Brain pericyte (primary cell): Measurements from ENCODE around the gene CDH10.

Experiments used
- DNase-seq: peaks from one replicate; pipeline ENCODE4 v3.0.0-alpha.2; 2012; ENCODE audit warnings: low read depth, low spot score

Gene CDH10

DNA sequence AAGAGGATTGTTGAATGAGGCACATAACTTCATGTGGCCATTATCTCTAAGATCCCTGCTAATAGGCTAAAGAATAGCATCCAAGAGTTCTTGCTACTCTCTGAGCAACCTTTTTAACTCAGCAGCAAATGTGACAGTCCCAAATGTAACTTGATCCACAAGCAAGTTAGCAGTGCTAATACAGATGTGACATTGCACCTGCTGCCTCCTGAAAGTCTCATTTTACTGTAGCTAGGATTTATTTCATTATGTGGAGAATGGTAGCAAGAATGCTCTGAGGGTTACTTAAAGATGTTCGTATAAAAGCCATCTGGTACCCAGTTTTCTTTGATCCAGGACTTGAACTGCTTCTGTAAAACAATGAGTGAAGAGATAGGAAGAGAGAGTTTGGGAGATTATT, 45.8 kb downstream of the CDH10 start:
- DNase-seq = no peak

DNA sequence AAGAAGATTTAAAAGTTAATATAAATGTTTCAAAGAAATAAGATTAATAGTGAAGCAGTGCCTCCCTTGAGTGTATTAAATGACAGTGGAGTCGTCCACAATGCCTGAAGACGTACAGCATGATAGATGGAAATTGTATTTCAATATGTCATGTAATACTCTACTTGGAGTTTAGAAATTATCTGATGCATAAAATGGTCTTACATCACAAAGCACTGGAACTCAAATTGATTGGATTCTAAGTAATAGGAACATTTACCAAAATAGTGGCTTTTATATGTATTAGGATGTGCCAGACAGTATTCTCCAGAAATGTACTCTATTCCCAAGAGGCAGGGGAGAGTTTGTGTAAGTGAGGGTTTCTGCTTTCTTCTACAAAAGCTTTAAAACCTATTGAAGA, 49.4 kb downstream of the CDH10 start:
- DNase-seq = no peak

DNA sequence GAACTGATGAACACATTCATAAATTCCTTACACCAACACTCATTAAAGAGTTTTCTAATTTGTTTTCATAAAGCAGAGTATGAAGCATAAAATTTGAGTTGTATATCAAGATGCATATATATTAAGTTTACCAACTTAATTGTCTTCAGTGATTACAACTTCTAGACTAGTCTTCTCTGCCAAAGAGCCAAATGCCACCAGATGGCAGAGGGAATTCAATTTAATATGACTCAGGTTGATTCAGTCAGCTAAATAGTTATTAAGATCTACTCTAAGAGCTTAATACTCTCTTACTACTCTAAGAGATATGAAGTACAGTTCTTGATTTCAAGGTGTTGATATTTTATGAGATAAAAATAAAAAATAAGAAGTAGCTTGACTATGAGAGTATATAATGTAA, 53.4 kb downstream of the CDH10 start:
- no peak for DNase-seq

DNA sequence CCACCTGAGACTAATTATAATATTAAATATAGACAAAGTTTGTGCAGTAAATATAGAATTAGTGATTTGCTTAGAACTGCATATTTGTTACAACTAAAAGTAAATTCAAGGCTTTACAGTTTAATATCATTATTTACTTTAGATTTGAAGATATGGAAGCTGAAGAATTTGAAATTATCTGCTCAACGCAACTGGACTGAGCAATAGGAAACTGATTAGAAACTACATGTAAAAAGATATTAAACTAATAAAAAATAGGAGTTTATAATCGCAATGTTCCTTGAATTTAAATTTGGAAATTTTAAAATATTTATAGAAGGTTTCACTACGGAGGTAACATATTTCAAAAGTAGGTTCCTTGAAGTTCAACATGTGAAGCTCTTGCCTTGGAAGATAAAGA, 55.2 kb downstream of the CDH10 start:
- no peak for DNase-seq

DNA sequence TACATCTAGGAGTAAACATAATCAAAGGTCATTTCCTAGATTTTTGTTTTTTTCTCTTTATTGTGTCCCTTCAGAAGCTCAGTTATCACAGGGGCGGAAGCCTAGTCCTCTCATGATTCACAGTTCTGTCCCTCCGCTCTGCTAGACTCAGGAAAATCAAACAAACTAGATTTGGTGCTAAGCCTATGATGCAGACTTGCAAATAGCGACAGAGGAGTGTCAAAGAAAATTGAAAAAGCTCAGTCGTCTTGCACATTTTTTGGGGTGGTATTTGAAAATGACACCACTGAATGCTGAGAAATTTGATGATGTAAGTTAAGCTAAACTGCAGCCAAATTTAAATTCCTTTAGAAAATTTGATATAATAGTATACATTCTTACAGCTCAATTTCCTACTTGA, 59.0 kb downstream of the CDH10 start:
- no peak for DNase-seq

DNA sequence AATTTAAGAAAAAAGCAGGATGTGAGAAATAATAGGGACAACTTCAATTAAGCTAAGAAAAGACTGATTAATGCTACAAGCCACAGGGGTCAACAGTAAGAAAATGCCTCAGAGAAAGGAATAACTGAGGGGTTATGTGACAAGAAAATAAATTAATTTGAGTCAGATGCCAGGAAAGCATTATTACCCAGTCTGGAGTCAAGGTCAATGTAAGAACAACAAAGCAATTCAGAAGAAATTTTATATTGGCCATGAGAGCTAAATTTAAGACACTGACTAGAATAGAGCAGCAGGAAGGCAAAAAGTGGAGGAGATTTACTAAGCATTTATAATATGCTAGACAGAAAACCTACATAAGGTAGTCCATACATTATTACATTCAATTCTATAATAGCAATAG, 73.5 kb downstream of the CDH10 start:
- no peak for DNase-seq

DNA sequence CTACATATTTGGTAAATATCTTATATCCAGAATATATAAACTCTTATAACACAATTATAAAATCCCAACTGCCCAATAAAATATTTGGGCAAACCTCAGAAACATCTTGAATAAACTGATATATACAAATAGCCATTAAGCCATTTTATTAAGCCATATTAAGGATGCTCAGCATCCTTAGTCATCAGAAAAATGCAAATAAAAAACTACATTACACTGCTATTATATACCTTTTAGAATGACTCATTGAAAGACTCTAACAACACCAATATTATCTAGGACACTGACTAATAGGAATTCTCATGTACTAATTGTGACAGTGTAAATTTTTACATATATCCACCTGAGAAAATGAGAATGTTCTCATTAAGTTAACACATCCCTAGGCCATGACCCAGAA, 77.8 kb downstream of the CDH10 start:
- no peak for DNase-seq

GRCh38 chr5:24555229-24555628, 89.5 kb downstream of the CDH10 start:
- no peak for DNase-seq

DNA sequence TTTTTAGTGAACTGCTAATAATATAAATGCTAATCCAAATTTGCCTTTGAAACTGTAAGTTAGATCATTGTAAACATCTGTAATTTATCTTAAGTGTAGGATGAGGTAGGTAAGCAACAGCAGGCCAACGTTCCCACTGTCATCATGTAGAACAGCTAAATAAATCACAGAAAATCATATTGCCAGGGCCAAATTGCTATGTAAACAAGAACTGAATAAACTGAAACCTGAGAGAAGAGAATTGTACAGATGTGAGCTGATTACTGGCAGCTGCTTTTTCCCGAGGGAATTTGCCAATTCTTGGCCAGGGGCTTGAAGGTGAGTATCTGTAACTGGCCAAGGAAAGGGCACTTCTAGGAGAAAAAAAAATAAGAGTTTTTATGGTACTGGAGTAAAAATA, 97.6 kb downstream of the CDH10 start:
- no peak for DNase-seq

DNA sequence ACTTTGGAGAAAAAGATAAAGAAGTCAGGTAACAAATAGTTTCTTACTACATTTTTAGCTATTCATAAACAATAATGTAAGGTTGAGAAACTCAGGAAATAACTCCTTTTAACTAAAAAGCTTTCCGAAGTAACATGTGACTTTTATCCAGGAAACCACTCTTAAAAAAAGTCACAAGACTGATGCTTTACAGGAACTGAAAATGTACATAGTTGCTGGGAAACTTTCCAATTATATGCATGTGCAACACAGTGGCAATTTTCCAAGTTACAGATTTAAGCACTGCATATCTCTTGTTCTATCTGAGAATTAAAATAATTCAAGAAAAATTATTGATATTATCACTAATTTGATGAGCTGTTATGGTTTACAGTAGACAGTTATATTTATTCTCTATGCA, 105.2 kb downstream of the CDH10 start:
- DNase-seq = no peak

- DNase-seq = no peak
Observed at GRCh38 chr5:24538346-24538745, 106.4 kb downstream of the CDH10 start.

DNA sequence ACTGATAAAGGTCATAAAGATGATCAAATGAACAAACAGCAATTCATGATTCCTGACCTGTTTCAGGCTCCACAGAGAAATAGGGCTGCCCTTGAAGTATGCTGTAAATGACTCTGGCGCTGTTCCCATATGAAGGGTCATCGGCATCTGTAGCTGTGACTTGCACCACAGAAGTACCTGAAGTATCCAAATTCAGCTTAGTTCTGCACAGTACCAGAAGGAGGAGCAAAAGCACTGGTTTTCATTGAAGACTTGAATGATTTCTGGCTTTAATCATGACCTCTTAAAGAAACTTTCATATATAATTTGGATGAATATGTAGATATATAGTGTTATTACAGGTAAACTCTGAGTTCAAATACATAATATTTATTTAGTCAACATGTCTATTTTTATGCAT, 109.1 kb downstream of the CDH10 start:
- DNase-seq = no peak

DNA sequence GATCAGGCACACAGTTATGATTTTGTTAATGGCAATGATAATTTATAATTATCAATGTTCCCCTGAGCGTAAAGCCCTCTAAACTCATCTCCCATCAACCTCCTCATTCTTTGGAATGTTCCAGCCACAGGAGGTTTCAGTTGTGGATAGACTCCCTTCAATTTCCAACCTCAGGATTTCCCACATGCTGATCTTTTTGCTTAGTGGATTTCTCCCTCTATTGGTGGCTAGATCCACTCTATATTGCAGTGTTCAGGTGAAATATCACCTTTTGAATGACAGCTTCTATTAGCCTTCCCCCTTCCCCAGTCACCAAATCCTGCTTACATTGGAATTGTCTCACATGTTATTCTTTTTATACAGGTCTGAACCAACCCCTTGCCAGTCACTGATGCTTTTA, 113.9 kb downstream of the CDH10 start:
- DNase-seq = no peak

GRCh38 chr5:24525414-24525813, 119.4 kb downstream of the CDH10 start:
- DNase-seq = no peak

- no peak for DNase-seq
Observed at GRCh38 chr5:24512423-24512822, 132.4 kb downstream of the CDH10 start.

- no peak for DNase-seq
Observed at GRCh38 chr5:24510523-24510988, 134.2 kb downstream of the CDH10 start.

GRCh38 chr5:24509943-24510342, 134.8 kb downstream of the CDH10 start:
- DNase-seq = no peak

DNA sequence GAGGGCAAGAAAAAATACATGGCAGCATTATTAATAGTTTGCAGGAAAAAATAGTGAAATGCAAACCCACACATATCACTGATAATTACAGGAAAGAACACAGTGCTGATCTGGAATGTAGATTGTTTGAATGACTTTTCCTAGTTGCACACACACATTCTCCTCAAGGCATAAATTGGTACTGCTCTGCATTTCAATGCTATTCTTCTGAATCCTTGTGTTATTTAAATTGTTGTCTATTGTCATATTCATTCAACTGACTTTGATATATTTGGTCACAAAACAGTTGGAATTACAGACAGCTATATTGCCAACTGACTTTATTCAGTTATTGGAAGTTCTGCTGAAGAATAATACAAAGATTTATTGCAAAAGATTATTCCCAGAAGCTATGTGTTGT, 139.5 kb downstream of the CDH10 start:
- DNase-seq = no peak

- no peak for DNase-seq
Observed at GRCh38 chr5:24497591-24498157, 147.1 kb downstream of the CDH10 start.

DNA sequence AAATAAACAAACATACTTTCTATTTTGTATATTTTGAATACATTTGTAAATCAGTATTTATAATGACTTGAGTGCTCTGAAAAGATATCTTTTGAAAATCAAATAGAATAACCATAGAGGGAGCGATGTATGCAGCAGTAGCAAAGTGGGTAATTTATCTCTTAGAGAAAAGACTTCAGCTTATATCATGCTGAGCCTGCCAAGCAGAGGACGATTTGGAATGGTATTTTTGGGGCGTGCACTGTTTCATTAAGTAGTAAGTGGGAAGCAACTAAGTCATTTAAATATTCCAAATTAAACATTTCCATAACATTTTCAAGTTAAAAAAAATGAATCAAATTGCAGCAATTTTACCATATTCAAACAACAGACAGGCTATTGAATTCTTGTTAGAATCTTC, 147.6 kb downstream of the CDH10 start:
- DNase-seq = no peak

GRCh38 chr5:24496268-24496667, 148.5 kb downstream of the CDH10 start:
- DNase-seq = no peak

DNA sequence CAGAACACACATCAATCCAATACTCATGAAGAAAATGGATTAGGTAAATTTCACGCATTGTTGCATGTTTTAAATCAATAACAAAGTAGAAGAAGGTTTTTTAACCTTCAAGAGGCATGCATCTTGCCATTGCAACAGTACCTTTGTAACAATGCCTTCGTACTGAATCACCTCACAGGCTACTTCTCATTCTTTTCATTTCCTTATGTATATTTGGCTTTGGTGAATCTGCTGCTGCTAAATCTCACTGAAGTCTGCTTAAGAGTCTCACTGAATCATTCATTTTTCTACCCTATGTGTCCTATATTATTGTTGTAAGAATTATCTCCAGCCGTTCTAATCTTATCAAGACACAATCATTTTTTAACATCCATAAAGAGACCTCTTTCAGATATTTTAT, 152.5 kb downstream of the CDH10 start:
- no peak for DNase-seq

DNA sequence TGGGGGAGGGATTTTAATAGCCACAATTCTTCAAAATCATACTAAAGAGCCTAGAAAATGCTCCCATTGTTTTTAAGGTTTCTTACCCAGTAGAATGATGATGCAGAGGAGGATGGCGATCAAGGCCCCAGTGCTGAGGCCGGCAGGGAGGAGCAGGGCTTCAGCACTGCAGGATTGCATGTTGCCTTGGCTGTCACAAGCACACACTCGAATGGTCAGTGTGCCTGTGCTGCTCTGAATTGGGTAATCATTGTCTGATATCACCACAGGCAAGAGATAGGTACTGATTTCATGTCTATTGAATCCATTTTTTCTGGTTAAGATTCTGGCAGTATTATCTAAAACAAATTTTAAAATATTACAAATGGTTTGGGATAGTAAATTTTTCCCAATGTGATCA, 153.3 kb downstream of the CDH10 start:
- DNase-seq = no peak
